ENCODE data around the gene RIN3.

DNA sequence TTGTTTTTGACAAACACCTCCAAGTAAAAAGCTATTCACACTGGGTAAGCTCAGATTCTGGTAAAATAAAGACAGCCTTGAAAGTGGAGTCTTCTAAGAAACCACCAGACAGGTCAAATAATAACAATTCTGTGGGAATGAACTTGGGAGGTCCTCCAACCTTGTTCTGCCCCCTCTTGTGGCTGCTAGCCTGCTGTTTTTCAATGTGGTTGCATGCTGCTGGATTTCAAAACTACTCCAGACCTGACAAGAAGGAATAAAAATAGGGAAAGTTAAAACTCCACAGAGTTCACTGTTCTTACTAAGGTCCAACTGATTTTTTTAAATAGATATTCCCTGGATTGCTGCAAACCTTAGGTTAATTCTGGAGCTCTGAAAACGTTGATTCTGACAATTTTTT, 32.2 kb upstream of the RIN3 start:
- no peak for TF ChIP-seq POLR2A (IDR thresholded peaks at IDR 0.05; ENCODE audit: extremely low read depth, insufficient read length)
- TF ChIP-seq, protein P1, sequence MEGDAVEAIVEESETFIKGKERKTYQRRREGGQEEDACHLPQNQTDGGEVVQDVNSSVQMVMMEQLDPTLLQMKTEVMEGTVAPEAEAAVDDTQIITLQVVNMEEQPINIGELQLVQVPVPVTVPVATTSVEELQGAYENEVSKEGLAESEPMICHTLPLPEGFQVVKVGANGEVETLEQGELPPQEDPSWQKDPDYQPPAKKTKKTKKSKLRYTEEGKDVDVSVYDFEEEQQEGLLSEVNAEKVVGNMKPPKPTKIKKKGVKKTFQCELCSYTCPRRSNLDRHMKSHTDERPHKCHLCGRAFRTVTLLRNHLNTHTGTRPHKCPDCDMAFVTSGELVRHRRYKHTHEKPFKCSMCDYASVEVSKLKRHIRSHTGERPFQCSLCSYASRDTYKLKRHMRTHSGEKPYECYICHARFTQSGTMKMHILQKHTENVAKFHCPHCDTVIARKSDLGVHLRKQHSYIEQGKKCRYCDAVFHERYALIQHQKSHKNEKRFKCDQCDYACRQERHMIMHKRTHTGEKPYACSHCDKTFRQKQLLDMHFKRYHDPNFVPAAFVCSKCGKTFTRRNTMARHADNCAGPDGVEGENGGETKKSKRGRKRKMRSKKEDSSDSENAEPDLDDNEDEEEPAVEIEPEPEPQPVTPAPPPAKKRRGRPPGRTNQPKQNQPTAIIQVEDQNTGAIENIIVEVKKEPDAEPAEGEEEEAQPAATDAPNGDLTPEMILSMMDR (IDR thresholded peaks at IDR 0.05; ENCODE audit: low read depth, low read length) = no peak
- TF ChIP-seq, protein P2, sequence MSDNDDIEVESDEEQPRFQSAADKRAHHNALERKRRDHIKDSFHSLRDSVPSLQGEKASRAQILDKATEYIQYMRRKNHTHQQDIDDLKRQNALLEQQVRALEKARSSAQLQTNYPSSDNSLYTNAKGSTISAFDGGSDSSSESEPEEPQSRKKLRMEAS (IDR thresholded peaks at IDR 0.05; ENCODE audit: low read depth, low read length) = no peak

Data from NB4 (cell line).